ENCODE results near the gene AUNIP.

The AUNIP gene

DNA sequence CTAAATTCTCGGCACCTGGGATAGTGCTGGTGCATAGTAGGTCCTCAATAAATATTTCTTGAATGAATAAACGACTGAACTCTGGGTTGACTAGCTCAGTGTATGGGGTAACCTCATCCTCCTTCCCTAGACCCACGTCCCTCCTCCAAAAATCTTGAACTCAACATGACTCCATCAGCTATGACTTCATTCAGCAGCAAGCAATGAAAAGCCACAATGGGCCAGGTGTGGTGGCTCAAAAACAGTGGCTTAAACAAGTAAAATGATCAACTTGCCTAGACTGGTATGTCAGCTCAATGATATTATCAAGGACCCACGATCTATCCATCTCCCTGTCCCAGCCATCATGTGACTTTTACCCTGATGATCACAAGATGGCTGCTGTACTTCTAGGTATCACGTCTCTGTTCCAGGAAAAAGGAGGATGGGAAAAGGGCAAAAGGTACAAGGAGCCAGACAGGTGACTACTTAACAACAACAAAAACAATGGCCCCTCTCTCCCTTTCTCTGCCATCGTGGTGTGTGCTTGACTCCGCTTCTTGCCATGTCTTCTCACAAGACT, 29.2 kb upstream of the AUNIP start:
- no peak for DNase-seq

- no peak for DNase-seq
These were observed 26.3 kb upstream of the AUNIP start for GRCh38 chr1:25885602-25886001.

DNA sequence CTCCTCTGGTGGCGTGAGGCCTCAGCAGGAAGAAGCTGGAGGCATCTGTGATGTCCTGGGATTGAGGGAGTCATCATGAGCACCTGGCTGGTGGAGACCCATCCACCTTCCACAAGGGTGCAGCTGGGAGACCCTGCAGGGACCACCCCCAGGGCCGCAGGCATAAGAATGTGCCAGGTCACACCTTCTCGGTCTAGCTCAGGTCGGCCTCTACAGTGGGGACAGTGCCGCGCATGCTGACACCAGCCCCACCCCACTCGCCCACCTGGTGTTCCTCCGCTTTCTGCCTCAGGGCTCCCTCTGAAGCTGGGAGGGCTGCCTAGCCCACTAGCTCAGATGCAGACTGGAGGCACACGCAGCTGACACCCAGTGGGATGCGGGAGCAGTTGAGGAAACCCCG, 22.0 kb upstream of the AUNIP start:
- DNase-seq = no peak

- DNase-seq = no peak
These were observed 21.3 kb upstream of the AUNIP start for GRCh38 chr1:25880518-25880917.

- DNase-seq = no peak
These were observed 20.4 kb upstream of the AUNIP start for GRCh38 chr1:25879675-25880074.

DNA sequence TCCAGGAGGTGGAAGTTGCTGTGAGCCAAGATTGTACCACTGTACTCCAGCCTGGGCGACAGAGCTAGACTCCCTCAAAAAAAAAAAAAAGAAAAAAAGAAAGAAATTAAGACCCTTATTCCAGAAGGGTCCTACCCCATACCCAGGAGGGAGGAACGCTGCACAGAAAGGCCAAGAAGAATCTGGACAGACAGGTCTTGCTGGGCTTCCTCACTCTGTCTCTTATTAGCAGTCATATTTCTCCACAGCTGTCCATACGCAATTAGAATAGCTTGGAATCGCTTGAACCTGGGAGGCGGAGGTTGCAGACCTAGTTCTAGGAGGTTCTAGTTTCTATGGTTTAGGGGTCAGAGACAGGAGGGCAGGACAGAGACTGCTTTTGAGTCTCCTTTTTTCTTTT, 19.4 kb upstream of the AUNIP start:
- no peak for DNase-seq

DNA sequence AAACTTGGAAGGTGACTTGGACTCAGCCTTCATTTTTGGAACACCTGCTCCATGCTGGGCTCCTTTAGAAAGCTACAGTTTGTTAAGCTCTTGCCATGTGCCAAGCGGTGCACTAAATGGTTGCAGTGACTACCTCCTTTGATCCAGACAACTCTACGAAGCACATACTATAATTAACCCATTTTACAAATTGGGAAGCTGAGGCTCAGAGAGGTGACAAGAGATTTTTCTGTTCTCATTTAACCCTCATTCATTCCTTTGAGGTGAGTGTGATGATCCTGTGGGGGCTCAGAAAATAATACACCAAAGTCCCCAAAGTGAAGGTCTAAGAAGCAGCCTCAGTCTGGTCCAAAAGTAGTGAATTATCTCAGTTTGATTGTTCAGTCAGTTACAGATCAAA, 17.9 kb upstream of the AUNIP start:
- no peak for DNase-seq

DNA sequence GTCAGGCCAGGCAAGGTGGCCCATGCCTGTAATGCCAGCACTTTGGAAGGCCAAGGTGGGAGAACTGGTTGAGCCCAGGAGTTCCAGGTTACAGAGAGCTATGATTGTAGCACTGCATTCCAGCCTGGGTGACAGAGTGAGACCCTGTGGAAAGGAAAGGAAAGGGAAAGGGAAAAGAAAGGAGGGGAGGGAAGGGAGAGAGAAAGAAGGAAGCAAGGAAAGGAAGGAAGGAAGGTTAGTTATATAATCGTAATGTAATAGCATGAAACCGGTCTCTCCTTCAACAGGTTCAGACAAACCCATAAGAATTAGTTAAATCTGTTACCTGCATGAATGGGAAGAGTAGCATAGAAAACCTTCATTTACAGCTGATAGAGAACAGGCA, 17.4 kb upstream of the AUNIP start:
- DNase-seq = no peak

- DNase-seq = no peak
These were observed 16.8 kb upstream of the AUNIP start for GRCh38 chr1:25875856-25876692.

DNA sequence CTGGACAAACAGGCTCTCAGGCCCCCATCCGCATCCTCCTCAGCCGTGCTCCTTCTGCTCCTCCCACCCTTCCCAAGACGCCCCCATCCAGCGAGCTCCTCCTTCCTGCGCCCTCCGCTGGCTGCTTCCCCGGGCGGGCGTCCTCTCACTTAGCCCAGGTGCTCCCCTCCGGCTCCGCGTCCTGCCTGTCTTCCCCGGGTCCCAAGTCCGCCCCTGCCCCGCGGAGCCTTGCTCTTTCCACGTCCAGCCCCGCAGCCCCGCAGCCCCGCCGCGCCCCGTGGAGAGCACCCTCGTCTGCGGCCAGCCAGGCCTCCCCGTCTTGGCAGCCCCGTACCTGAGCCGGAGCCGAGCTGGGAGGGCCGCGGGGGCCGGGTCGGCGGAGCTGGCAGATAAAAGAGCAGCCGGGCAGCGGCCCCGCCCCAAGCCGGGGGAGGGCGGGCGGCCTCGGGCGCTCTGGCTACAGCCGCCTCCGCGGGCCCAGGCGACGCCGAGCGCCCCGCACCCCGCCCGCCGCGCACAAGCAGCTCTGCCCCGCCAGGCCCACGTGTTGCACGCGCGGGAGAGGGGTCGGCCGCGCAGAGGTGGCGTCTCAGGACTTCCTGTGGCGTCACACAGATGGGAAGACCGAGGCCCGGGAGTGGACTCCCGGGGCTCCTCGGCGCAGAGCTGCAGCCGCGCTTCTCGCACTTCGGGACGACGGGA, 16.0 kb upstream of the AUNIP start, which contains the start of gene PAQR7:
TSS of gene PAQR7 (minus strand) at position 555 of the 702 bp plus-strand sequence. CDS start 11,869 bp downstream, outside the sequence.
- DNase-seq = peak; percentile 67

DNA sequence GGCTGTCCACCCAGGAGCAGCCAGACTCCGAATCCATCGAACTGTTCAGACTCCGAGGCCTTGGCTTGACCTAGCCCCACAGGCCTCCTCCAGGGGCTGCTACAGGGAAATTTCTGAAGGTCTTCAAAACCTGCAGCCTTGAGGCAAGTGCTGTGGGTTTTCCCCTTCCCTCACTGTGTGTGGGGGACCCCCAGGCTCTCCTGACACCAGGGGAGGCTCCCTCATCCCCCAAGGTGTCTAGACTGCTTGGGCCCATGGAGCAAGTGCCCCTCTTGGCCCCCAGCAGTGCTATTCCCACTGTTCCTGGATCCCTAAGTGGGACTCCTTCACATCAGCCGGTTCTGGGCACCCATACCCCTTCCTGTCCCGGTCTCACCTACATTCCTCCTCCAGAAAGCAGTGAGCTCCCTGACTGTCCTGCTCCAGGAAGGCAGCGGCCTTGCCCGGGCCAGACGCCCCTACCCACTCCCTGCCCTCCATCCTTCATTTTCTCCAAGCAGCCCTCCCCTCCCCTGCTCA, 15.4 kb upstream of the AUNIP start:
- DNase-seq = no peak

DNA sequence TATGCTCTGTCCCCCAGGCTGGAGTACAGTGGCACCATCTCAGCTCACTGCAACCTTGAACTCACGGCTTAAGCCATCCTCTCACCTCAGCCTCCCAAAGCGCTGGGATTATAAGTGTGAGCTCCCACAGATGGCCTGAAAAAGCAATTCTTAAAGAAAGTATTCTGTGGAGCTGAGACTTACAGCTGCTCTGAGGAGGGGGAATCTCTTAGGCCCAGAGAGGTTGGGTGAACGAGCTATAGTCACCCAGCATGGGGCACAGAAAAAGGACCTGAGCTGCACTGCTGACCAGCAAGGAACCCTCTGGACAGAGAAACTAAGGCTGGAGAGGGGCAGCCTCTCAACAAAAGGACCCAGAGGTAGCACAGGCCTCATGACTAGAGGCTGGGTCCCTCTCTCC, 15.0 kb upstream of the AUNIP start:
- DNase-seq = no peak

GRCh38 chr1:25873120-25873519, 13.9 kb upstream of the AUNIP start:
- no peak for DNase-seq

- no peak for DNase-seq
These were observed 13.5 kb upstream of the AUNIP start for GRCh38 chr1:25872713-25873112.

- DNase-seq = no peak
These were observed 12.6 kb upstream of the AUNIP start for GRCh38 chr1:25871704-25872494.

GRCh38 chr1:25871086-25871703, 11.9 kb upstream of the AUNIP start:
- DNase-seq = no peak

DNA sequence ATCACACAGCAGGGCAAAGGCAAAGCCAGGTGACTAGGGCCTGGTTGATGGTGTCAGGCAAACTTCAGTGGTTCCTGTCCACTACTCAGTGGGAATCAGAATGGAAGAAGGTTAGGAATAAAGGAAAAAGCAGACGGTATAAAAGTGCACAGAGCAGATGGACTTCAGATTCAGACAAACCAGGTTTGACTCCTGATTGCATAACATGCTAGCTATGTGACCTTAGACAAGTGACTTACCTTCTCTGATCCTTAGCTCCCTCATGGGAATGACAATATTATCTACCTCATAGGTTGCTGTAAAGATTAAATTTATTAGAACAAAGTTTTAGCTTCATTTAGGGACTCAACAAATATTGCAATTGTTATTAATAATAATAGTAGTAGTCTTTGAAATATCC, 11.4 kb upstream of the AUNIP start:
- no peak for DNase-seq

DNA sequence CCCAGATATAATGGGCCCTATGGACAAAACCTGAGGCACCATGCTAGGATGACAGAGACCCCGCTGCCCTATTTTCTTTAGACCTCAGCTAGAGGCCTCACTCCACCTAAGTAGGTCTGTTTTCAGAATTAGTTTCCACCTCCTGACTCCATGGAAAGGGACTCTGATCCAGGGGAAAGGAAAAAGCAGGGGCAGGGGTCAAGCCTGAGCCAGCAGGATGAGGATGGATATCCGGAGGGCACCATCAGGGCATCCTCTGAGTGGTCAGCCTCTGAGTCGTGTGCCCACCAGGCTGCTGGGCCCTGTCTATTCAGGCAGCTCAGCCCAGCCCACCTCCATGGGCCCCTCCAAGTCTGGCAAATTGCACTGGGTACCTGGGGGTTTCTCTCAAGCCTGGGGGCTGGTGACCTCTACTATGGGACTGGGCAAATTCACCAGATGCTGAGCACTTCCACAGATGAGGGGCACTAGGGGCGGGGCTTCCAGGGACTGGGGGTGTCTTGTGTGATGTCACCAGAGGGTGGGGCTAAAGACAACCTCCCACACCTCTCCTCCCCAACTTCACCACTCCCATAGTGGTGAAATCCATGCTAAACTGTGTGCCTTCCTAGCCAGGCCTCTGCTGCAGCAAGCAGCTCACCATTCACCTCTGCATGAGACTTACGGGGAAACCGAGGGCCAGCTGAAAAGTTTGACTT, 10.8 kb upstream of the AUNIP start:
- no peak for DNase-seq

GRCh38 chr1:25867210-25867991, 8.1 kb upstream of the AUNIP start:
- DNase-seq = no peak

DNA sequence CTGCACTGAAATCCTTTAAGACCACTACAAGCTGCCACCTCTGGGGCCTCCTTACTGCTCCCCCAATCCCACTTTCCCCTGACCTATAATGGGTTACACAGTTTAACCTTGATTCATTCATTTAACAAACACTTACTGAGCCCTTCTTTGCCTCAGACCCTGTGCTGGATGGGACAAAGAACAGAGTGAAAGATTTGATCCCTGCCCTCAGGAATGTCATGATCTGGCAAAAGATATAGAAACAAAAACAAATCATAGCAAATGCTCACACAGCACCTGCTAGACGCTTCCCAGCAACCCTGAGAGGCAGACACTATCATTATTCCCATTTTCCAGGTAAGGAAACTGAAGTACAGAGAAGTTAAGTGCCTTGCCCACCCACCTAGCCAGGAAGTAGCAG, 7.0 kb upstream of the AUNIP start:
- no peak for DNase-seq

DNA sequence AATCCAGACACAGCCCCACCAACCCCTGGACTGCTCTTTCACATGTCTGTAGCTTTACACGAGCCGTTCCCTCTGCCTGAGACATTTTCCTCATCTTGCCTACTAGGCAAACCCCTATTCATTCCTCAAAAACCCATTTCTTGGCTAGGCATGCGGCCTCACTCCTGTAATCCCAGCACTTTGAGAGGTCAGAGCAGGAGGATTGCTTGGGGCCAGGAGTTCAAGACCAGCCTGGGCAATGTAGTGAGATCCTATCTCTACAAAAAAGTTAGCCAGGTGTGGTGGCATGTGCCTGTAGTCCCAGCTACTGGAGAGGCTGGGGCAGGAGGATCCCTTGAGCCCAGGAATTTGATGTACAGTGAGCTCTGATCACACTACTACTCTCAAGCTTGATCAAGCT, 5.2 kb upstream of the AUNIP start:
- no peak for DNase-seq
